HG02763 (cell line): ENCODE data around the gene PCLO.

Source experiments
- ATAC-seq: cut with Tn5 transposase; IDR thresholded peaks from one replicate; pipeline ENCODE4 v1.9.1; 2021; ENCODE audit warnings: mild to moderate bottlenecking, moderate library complexity; ENCODE audit not compliant: unreplicated experiment

The PCLO gene

GRCh38 chr7:82841828-82842227 is 320.9 kb downstream of the PCLO start:
- no peak for ATAC-seq

- ATAC-seq = no peak
Measured at GRCh38 chr7:82840061-82840460, 322.6 kb downstream of the PCLO start.

GRCh38 chr7:82839555-82839954 is 323.1 kb downstream of the PCLO start:
- ATAC-seq = no peak

- no peak for ATAC-seq
Measured at GRCh38 chr7:82839063-82839462, 323.6 kb downstream of the PCLO start.

GRCh38 chr7:82838314-82838713 is 324.4 kb downstream of the PCLO start:
- no peak for ATAC-seq

- ATAC-seq = no peak
Measured at GRCh38 chr7:82823073-82823472, 339.6 kb downstream of the PCLO start.

GRCh38 chr7:82821037-82821436 is 341.6 kb downstream of the PCLO start:
- ATAC-seq = no peak

- ATAC-seq = no peak
Measured at GRCh38 chr7:82818171-82818570, 344.5 kb downstream of the PCLO start.

GRCh38 chr7:82816272-82816671 is 346.4 kb downstream of the PCLO start:
- ATAC-seq = no peak

- peak; percentile 64 for ATAC-seq
Measured at GRCh38 chr7:82810558-82811259, 352.0 kb downstream of the PCLO start.

GRCh38 chr7:82808633-82809032 is 354.1 kb downstream of the PCLO start:
- ATAC-seq = no peak

GRCh38 chr7:82805527-82805960 is 357.1 kb downstream of the PCLO start:
- no peak for ATAC-seq

- ATAC-seq = no peak
Measured at GRCh38 chr7:82803411-82803810, 359.3 kb downstream of the PCLO start.

- ATAC-seq = no peak
Measured at GRCh38 chr7:82789883-82790609, 372.6 kb downstream of the PCLO start.

GRCh38 chr7:82778021-82778420 is 384.7 kb downstream of the PCLO start:
- ATAC-seq = no peak

- no peak for ATAC-seq
Measured at GRCh38 chr7:82762880-82763279, 399.8 kb downstream of the PCLO start.

- no peak for ATAC-seq
Measured at GRCh38 chr7:82760831-82761230, 401.9 kb downstream of the PCLO start.

- ATAC-seq = no peak
Measured at GRCh38 chr7:82760074-82760473, 402.6 kb downstream of the PCLO start.

- no peak for ATAC-seq
Measured at GRCh38 chr7:82755705-82756551, 406.8 kb downstream of the PCLO start.

- no peak for ATAC-seq
Measured at GRCh38 chr7:82750007-82750406, 412.7 kb downstream of the PCLO start.

- no peak for ATAC-seq
Measured at GRCh38 chr7:82745820-82746219, 416.9 kb downstream of the PCLO start.

- ATAC-seq = no peak
Measured at GRCh38 chr7:82745117-82745516, 417.6 kb downstream of the PCLO start.
